Thoracic aorta (tissue), 2 donors: ENCODE measurements around the gene NEUROG2. TPM values are rescaled to one million over a fixed set of nuclear protein-coding genes. Genes with fewer than 3 reads are reported as not detected.
"Not testable (repeated sequence)": the region's sequence is repeated elsewhere in the genome, so short reads cannot be mapped to it uniquely, and the experiment has no call there.

Experiments used
- ATAC-seq: fragments of 150-250 bp; one replicate; pipeline ENCODE4 v1.8.0; 2017; ENCODE audit warnings: low read depth; ENCODE audit not compliant: insufficient number of reproducible peaks, low FRiP score
- DNase-seq: peaks from one replicate; pipeline ENCODE4 v3.0.0-alpha.2; 2020; ENCODE audit warnings: low spot score
- H3K27ac ChIP-seq, 2 donors: fragments of 200-600 bp; sonication (generic); 1 replicate in 1 of 2; 2 replicates in 1 of 2; pipeline ENCODE4 v1.5.1; 2016; ENCODE audit warnings: mild to moderate bottlenecking in 2 of 2, moderate library complexity in 2 of 2
- H3K27me3 ChIP-seq: fragments of 200-600 bp; sonication (generic); replicated peaks from 2 replicates; pipeline ENCODE4 v1.6.0; 2016; ENCODE audit warnings: mild to moderate bottlenecking; ENCODE audit not compliant: insufficient read depth
- H3K36me3 ChIP-seq: fragments of 200-600 bp; sonication (generic); one replicate; pipeline ENCODE4 v1.5.1; 2016
- H3K4me1 ChIP-seq, 2 donors: fragments of 200-600 bp; sonication (generic); 1 replicate in 1 of 2; 2 replicates in 1 of 2; pipeline versions ENCODE4 v1.5.1 to v1.6.0; 2016; ENCODE audit warnings: low read depth in 2 of 2, mild to moderate bottlenecking in 1 of 2; ENCODE audit not compliant: control insufficient read depth in 1 of 2
- H3K4me3 ChIP-seq: fragments of 200-600 bp; sonication (generic); 2 replicates; pipeline ENCODE4 v1.5.1; 2016; ENCODE audit warnings: mild to moderate bottlenecking
- H3K9me3 ChIP-seq: fragments of 200-600 bp; sonication (generic); 2 replicates; pipeline ENCODE4 v1.5.1; 2016
- total RNA-seq, 2 donors: library from RNA; depleted of rRNA; stranded (reverse); fragments of >200 nt; gene quantifications; one replicate each; pipeline versions ENCODE4 v1.1.0 to v1.2.3, GENCODE V29; 2016
- TF ChIP-seq, protein P1 (sequence below): fragments of 200-600 bp; sonication (generic); IDR thresholded peaks from one replicate; pipeline ENCODE4 v1.5.1; 2019; ENCODE audit warnings: antibody characterized with exemption

NEUROG2 gene
- total RNA-seq, 2 donors from 2014 or later, result not detected

GRCh38 chr4:112559053-112559452 lies 43.1 kb upstream of the NEUROG2 start:
- no peaks in the 10 kb centered on the region for H3K27me3 ChIP-seq
- TF ChIP-seq, protein P1, sequence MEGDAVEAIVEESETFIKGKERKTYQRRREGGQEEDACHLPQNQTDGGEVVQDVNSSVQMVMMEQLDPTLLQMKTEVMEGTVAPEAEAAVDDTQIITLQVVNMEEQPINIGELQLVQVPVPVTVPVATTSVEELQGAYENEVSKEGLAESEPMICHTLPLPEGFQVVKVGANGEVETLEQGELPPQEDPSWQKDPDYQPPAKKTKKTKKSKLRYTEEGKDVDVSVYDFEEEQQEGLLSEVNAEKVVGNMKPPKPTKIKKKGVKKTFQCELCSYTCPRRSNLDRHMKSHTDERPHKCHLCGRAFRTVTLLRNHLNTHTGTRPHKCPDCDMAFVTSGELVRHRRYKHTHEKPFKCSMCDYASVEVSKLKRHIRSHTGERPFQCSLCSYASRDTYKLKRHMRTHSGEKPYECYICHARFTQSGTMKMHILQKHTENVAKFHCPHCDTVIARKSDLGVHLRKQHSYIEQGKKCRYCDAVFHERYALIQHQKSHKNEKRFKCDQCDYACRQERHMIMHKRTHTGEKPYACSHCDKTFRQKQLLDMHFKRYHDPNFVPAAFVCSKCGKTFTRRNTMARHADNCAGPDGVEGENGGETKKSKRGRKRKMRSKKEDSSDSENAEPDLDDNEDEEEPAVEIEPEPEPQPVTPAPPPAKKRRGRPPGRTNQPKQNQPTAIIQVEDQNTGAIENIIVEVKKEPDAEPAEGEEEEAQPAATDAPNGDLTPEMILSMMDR, result no peak
- ATAC-seq (no peak), DNase-seq (no peak)
- H3K36me3 ChIP-seq, result no peaks in the 10 kb centered on the region
- H3K27ac ChIP-seq, result no peak overlapping the region
- no peaks in the 10 kb centered on the region for H3K4me1 ChIP-seq
- H3K9me3 ChIP-seq, result no peaks in the 10 kb centered on the region
- no peak overlapping the region for H3K4me3 ChIP-seq

DNA sequence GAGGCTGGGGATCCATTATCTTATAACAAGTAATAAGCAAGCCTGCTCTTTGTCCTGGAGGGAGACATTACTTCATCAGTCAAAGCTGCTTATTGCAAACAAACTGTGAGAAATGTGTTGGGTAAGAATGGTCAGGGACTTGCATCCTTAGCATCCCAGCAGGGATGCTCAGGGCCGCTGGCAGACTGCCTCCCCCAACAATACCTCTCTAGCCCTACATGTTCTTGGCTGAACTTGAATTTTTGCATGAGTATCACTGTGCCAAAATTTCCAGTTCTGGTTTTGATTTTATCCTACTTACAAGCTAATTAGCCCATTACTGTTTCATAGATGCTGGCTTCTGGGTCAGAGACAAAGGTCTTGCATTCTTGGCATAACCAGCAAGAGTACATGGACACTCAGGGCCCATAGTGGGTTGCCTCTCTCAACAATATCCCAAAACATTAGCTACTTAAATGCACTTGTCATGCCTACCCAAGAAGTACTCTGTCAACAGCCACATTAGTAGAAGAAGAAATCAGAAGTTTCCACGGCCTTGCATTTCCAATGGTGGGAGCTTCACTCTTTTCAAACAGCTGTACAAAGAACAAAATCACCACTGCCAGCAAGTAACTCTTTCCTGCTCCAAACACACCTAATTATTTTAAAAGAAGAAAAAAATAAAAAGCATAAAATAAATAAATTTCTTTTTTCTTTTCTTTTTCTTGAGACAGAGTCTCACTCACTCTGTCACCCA lies 41.9 kb upstream of the NEUROG2 start:
- H3K9me3 ChIP-seq, result no peaks in the 10 kb centered on the region
- no peaks in the 10 kb centered on the region for H3K4me1 ChIP-seq
- TF ChIP-seq, protein P1, result no peak
- H3K36me3 ChIP-seq, result no peaks in the 10 kb centered on the region
- H3K4me3 ChIP-seq, result no peak overlapping the region
- H3K27me3 ChIP-seq, result no peaks in the 10 kb centered on the region
- ATAC-seq, result no peak
- H3K27ac ChIP-seq, result no peak overlapping the region
- DNase-seq, result no peak

- not testable (repeated sequence) for DNase-seq, H3K4me1 ChIP-seq, H3K4me3 ChIP-seq, H3K27me3 ChIP-seq, H3K9me3 ChIP-seq, H3K27ac ChIP-seq, ATAC-seq, H3K36me3 ChIP-seq
Measured at GRCh38 chr4:112554271-112554670, 38.3 kb upstream of the NEUROG2 start.

DNA sequence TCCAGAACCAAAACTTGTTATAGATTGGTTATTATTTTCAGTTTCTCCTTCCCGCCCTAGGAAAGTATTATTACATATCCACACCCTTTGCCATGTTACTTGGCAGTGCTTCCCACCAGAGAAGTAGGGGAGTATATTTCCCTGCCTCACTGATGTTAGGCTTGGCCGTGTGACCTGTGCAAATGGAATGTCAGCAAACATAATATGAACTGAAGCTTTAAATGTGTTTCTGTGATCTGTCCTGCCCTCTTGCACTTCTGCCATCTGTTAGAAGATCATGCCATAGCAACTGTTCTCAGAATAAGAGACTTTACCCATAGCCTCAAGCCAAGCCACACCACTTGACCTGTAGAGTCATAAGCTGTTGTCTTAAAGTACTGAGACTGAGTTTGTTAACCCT lies 36.7 kb upstream of the NEUROG2 start:
- no peaks in the 10 kb centered on the region for H3K36me3 ChIP-seq
- TF ChIP-seq, protein P1, result no peak
- H3K4me1 ChIP-seq, result no peaks in the 10 kb centered on the region
- no peak overlapping the region for H3K4me3 ChIP-seq
- H3K27me3 ChIP-seq, result no peaks in the 10 kb centered on the region
- H3K9me3 ChIP-seq, result no peaks in the 10 kb centered on the region
- DNase-seq (no peak), ATAC-seq (no peak)
- no peak overlapping the region for H3K27ac ChIP-seq

DNA sequence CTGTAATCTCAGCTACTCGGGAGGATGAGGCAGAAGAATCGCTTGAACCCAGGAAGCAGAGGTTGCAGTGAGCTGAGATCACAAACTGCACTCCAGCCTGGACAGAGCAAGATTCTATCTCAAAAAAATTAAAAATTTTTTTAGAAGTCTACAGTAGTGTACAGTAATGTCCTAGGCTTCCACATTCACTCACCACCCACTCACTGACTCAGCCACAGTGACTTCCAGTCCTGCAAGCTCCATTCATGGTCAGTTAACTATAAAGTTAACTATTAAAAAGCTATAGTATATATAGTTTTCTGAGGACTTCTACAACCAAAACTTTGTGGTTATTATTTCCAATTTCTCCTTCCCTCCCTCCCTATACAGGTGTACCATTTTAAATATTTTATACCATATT lies 34.7 kb upstream of the NEUROG2 start:
- H3K27me3 ChIP-seq, result no peaks in the 10 kb centered on the region
- DNase-seq (no peak), ATAC-seq (no peak)
- H3K4me1 ChIP-seq, result no peaks in the 10 kb centered on the region
- no peaks in the 10 kb centered on the region for H3K36me3 ChIP-seq
- H3K4me3 ChIP-seq, result no peak overlapping the region
- no peak overlapping the region for H3K27ac ChIP-seq
- H3K9me3 ChIP-seq, result no peaks in the 10 kb centered on the region
- TF ChIP-seq, protein P1, result no peak

GRCh38 chr4:112546476-112546875 lies 30.5 kb upstream of the NEUROG2 start:
- Histone ChIP-seq H3K27me3 (no peaks in the 10 kb centered on the region), H3K9me3 (no peaks in the 10 kb centered on the region), H3K4me1 (no peaks in the 10 kb centered on the region), H3K4me3 (no peak overlapping the region), H3K27ac (no peak overlapping the region), H3K36me3 (no peaks in the 10 kb centered on the region)
- DNase-seq, result no peak
- no peak for ATAC-seq
- TF ChIP-seq, protein P1, result no peak
